OCI-LY1 (cell line): ENCODE measurements around the gene TUBA3D.
"Not testable (repeated sequence)": the region's sequence is repeated elsewhere in the genome, so short reads cannot be mapped to it uniquely, and the experiment has no call there.

Experiments
- EZH2 ChIP-seq: fragments of 200-600 bp; sonication (generic), shearing (Covaris generic); IDR thresholded peaks from 2 replicates; pipeline ENCODE4 v1.8.0; 2017; ENCODE audit warnings: borderline replicate concordance, mixed run types, mild to moderate bottlenecking, antibody characterized with exemption, low read length, moderate library complexity, mixed read lengths
- TF ChIP-seq, protein P1 (sequence below): fragments of 200-600 bp; sonication (generic), shearing (Covaris generic); IDR thresholded peaks from 2 replicates; pipeline ENCODE4 v1.5.1; 2017; ENCODE audit warnings: mild to moderate bottlenecking, antibody characterized with exemption, low read length, moderate library complexity, mixed read lengths

DNA sequence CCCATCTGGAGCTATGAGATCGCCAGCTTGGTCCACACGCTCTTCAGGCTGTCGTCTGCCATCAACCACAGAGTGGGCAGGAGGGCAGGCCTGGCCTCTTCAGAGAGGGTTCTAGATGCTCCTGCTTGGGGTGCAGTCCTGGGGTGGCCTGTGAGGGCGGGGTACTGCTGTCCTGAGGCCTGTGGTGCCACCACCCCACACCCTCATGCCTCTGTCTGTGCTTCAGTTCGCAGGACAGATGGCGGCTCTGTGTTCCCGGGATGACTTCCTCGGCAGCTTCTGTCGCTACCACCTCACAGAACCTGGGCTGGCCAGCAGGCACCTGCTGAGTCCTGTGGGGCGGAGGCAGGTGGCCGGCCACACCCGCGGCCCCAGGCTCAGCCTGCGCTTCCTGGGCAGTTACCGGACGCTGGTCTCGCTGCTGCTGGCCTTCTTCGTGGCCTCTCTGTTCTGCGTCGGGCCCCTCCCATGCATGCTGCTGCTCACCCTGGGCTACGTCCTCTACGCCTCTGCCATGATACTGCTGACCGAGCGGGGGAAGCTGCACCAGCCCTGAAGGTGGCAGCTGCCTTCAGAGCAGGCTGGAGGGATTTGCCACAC lies 44.1 kb downstream of the TUBA3D start:
- TF ChIP-seq, protein P1, sequence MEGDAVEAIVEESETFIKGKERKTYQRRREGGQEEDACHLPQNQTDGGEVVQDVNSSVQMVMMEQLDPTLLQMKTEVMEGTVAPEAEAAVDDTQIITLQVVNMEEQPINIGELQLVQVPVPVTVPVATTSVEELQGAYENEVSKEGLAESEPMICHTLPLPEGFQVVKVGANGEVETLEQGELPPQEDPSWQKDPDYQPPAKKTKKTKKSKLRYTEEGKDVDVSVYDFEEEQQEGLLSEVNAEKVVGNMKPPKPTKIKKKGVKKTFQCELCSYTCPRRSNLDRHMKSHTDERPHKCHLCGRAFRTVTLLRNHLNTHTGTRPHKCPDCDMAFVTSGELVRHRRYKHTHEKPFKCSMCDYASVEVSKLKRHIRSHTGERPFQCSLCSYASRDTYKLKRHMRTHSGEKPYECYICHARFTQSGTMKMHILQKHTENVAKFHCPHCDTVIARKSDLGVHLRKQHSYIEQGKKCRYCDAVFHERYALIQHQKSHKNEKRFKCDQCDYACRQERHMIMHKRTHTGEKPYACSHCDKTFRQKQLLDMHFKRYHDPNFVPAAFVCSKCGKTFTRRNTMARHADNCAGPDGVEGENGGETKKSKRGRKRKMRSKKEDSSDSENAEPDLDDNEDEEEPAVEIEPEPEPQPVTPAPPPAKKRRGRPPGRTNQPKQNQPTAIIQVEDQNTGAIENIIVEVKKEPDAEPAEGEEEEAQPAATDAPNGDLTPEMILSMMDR = not testable (repeated sequence)
- TF ChIP-seq EZH2 = not testable (repeated sequence)
